CD14-positive monocyte (primary cell): ENCODE results near the gene AHSA1. TPM values are rescaled to one million over a fixed set of nuclear protein-coding genes. Genes with fewer than 3 reads are reported as not detected.

Source experiments
- DNase-seq, 3 donors: peaks; one replicate each; pipeline ENCODE4 v3.0.0-alpha.2; 2011 to 2022
- H2AFZ ChIP-seq: 2 replicates; pipeline ENCODE4 v1.6.0; 2012; ENCODE audit warnings: mild to moderate bottlenecking, low read depth, low read length, inconsistent platforms; ENCODE audit not compliant: insufficient read depth, poor library complexity, severe bottlenecking
- H3K27ac ChIP-seq, 2 donors: 1 replicate in 1 of 2; 2 replicates in 1 of 2; pipeline ENCODE4 v1.5.1; 2012 to 2013; ENCODE audit warnings: low read length in 2 of 2, control low read depth in 1 of 2, inconsistent platforms in 1 of 2, low read depth in 1 of 2, mild to moderate bottlenecking in 1 of 2
- H3K27me3 ChIP-seq, 2 donors: one replicate each; pipeline versions ENCODE4 v1.6.0 to v1.6.1; 2011 to 2013; ENCODE audit warnings: low read length in 2 of 2; ENCODE audit not compliant: control insufficient read depth in 2 of 2, insufficient read depth in 2 of 2
- H3K36me3 ChIP-seq, 2 donors: replicated peaks in 1 of 2; 1 replicate in 1 of 2; 2 replicates in 1 of 2; pipeline versions ENCODE4 v1.5.1 to v1.6.1; 2012 to 2013; ENCODE audit warnings: low read length in 2 of 2, control low read depth in 1 of 2, inconsistent platforms in 1 of 2, mild to moderate bottlenecking in 1 of 2; ENCODE audit not compliant: insufficient read depth in 2 of 2, control insufficient read depth in 1 of 2
- H3K4me1 ChIP-seq, 2 donors: 1 replicate in 1 of 2; 2 replicates in 1 of 2; pipeline versions ENCODE4 v1.5.1 to v1.6.1; 2012 to 2013; ENCODE audit warnings: low read length in 2 of 2, control low read depth in 1 of 2, inconsistent platforms in 1 of 2, mild to moderate bottlenecking in 1 of 2, moderate library complexity in 1 of 2; ENCODE audit not compliant: insufficient read depth in 2 of 2, control insufficient read depth in 1 of 2
- H3K4me2 ChIP-seq: replicated peaks from 2 replicates; pipeline ENCODE3; 2012; ENCODE audit warnings: low read length, moderate library complexity, mild to moderate bottlenecking; ENCODE audit not compliant: poor library complexity, severe bottlenecking; ENCODE audit errors: extremely low read depth
- H3K4me3 ChIP-seq, 3 experiments: fragments of 200-600 bp in 1 of 3; sonication (generic) in 1 of 3; replicated peaks in 1 of 3; 1 replicate in 2 of 3; 2 replicates in 1 of 3; pipeline ENCODE4 v1.5.1; 2011 to 2013; ENCODE audit warnings: low read length in 3 of 3, mild to moderate bottlenecking in 3 of 3, control low read depth in 2 of 3, low read depth in 2 of 3, inconsistent platforms in 1 of 3, moderate library complexity in 1 of 3
- H3K79me2 ChIP-seq: 2 replicates; pipeline ENCODE4 v1.6.0; 2012; ENCODE audit warnings: mild to moderate bottlenecking, control low read depth, inconsistent platforms, low read length, moderate library complexity; ENCODE audit not compliant: insufficient read depth
- H3K9ac ChIP-seq: 2 replicates; pipeline ENCODE4 v1.6.0; 2017; ENCODE audit warnings: low read length, mild to moderate bottlenecking; ENCODE audit not compliant: insufficient read depth, poor library complexity, severe bottlenecking
- H3K9me3 ChIP-seq, 2 donors: replicated peaks in 1 of 2; 1 replicate in 1 of 2; 2 replicates in 1 of 2; pipeline versions ENCODE4 v1.5.1 to v1.6.1; 2012 to 2013; ENCODE audit warnings: low read length in 2 of 2, control low read depth in 1 of 2; ENCODE audit not compliant: control insufficient read depth in 1 of 2, insufficient read depth in 1 of 2
- H4K20me1 ChIP-seq: 2 replicates; pipeline ENCODE4 v1.6.0; 2012; ENCODE audit warnings: mild to moderate bottlenecking, low read length, control low read depth, moderate library complexity; ENCODE audit not compliant: insufficient read depth
- H3K27ac Mint-ChIP-seq, 7 donors: one replicate each; pipeline ENCODE4 v1.8.0; 2020; ENCODE audit warnings: mild to moderate bottlenecking in 7 of 7, mixed read lengths in 7 of 7, moderate library complexity in 6 of 7, inconsistent platforms in 2 of 7
- H3K27me3 Mint-ChIP-seq, 3 donors: one replicate each; pipeline ENCODE4 v1.8.0; 2021 to 2022; ENCODE audit warnings: low read depth in 3 of 3, mild to moderate bottlenecking in 3 of 3, mixed read lengths in 3 of 3, moderate library complexity in 3 of 3, inconsistent platforms in 1 of 3
- H3K36me3 Mint-ChIP-seq, 2 donors: one replicate each; pipeline ENCODE4 v1.8.0; 2020; ENCODE audit warnings: mixed read lengths in 2 of 2, inconsistent platforms in 1 of 2, mild to moderate bottlenecking in 1 of 2
- H3K4me1 Mint-ChIP-seq: one replicate; pipeline ENCODE4 v1.8.0; 2020; ENCODE audit warnings: mild to moderate bottlenecking, mixed read lengths
- H3K4me3 Mint-ChIP-seq, 2 donors: one replicate each; pipeline ENCODE4 v1.8.0; 2020; ENCODE audit warnings: mild to moderate bottlenecking in 2 of 2, mixed read lengths in 2 of 2, moderate library complexity in 1 of 2
- H3K9me3 Mint-ChIP-seq, 7 donors: one replicate each; pipeline ENCODE4 v1.8.0; 2020 to 2022; ENCODE audit warnings: mixed read lengths in 7 of 7, mild to moderate bottlenecking in 6 of 7, moderate library complexity in 6 of 7, inconsistent platforms in 2 of 7
- CTCF ChIP-seq: fragments of 200-600 bp; IDR thresholded peaks from one replicate; pipeline ENCODE4 v1.8.0; 2022; ENCODE audit warnings: antibody characterized with exemption, mild to moderate bottlenecking
- WGBS: methylation state at CpG from one replicate; pipeline ENCODE4 v1.1.5; 2013; ENCODE audit warnings: missing lambda C conversion rate; ENCODE audit not compliant: insufficient coverage; 5-methylcytosine and 5-hydroxymethylcytosine counted together
- intact Hi-C, 2 donors: fragments of 100-400 bp; cut with micrococcal nuclease; formaldehyde crosslinking; loops; one replicate each; pipeline versions ENCODE4 v1.15.0 to v1.15.1; 2023
- polyA plus RNA-seq, 3 donors: library from polyadenylated mRNA; depleted of rRNA in 1 of 3; unstranded in 2 of 3; stranded (reverse) in 1 of 3; fragments of 300-500 nt in 2 of 3; fragments of >200 nt in 1 of 3; fragmentation: Illumina TruSeq in 2 of 3; gene quantifications; 1 replicate in 2 of 3; 2 replicates in 1 of 3; pipeline ENCODE4 v1.2.3, GENCODE V29; 2012 to 2021

AHSA1 gene
- polyA plus RNA-seq, 3 donors, result 59.5 to 72.5 (median 71.5) TPM

- no peak overlapping the region for H3K4me3 Mint-ChIP-seq
- intact Hi-C loops, result loop anchor here in 1 of 2 donors (10.0 kb wide), 1 partner anchor 56 kb away; no protein-coding TSS in a partner anchor
- H3K4me1 Mint-ChIP-seq, result no peaks in the 10 kb centered on the region
- peaks cover 50 to 57% of the 10 kb centered on the region in 2 donors for H3K36me3 Mint-ChIP-seq
- no peaks in the 10 kb centered on the region for H3K9me3 ChIP-seq
- no peaks in the 10 kb centered on the region for H4K20me1 ChIP-seq
- H3K27me3 Mint-ChIP-seq, result peaks cover 0 to 2% (median 0%) of the 10 kb centered on the region in 3 donors
- H3K4me3 ChIP-seq, result no peak overlapping the region
- H3K9me3 Mint-ChIP-seq, result no peaks in the 10 kb centered on the region
- no peak for DNase-seq
- no peak for TF ChIP-seq CTCF
- no peak overlapping the region for H3K9ac ChIP-seq
- H3K79me2 ChIP-seq, result no peaks in the 10 kb centered on the region
- no peak overlapping the region for H2AFZ ChIP-seq
- H3K4me1 ChIP-seq, result no peaks in the 10 kb centered on the region
- 98% methylated on average over 6 of the region's 14 CpGs for WGBS
- H3K4me2 ChIP-seq, result no peak overlapping the region
- H3K36me3 ChIP-seq, result peaks cover 52 to 61% of the 10 kb centered on the region in 2 donors
- peak overlapping the region in 1 of 7 donors; percentile 17 for H3K27ac Mint-ChIP-seq
- H3K27ac ChIP-seq, result no peak overlapping the region
- H3K27me3 ChIP-seq, result no peaks in the 10 kb centered on the region
Measured at GRCh38 chr14:77469067-77469505, 11.2 kb downstream of the AHSA1 start.

GRCh38 chr14:77469539-77469938, 11.6 kb downstream of the AHSA1 start:
- H3K4me2 ChIP-seq, result no peak overlapping the region
- Mint-ChIP-seq H3K4me1 (no peaks in the 10 kb centered on the region), H3K27me3 (peaks cover 0 to 2% (median 0%) of the 10 kb centered on the region in 3 donors), H3K27ac (peak overlapping the region in 2 of 7 donors; percentile 30 to 57), H3K9me3 (no peaks in the 10 kb centered on the region), H3K36me3 (peaks cover 47 to 52% of the 10 kb centered on the region in 2 donors), H3K4me3 (no peak overlapping the region)
- no peak for DNase-seq
- no peaks in the 10 kb centered on the region for H3K27me3 ChIP-seq
- H4K20me1 ChIP-seq, result no peaks in the 10 kb centered on the region
- no peaks in the 10 kb centered on the region for H3K9me3 ChIP-seq
- WGBS, result no CpG with 5 or more reads among the region's 1 CpG
- no peak overlapping the region for H2AFZ ChIP-seq
- no peak for TF ChIP-seq CTCF
- intact Hi-C loops, result loop anchor here in 1 of 2 donors (10.0 kb wide), 1 partner anchor 55 kb away; no protein-coding TSS in a partner anchor
- no peak overlapping the region for H3K27ac ChIP-seq
- no peak overlapping the region for H3K4me3 ChIP-seq
- H3K9ac ChIP-seq, result no peak overlapping the region
- no peaks in the 10 kb centered on the region for H3K79me2 ChIP-seq
- H3K4me1 ChIP-seq, result no peaks in the 10 kb centered on the region
- H3K36me3 ChIP-seq, result peaks cover 47 to 56% of the 10 kb centered on the region in 2 donors
